GM12873 (cell line): Measurements from ENCODE around the gene RIC3.

ENCODE experiments used
- TF ChIP-seq, protein P1 (sequence below): IDR thresholded peaks from 2 replicates; pipeline ENCODE4 v1.5.1; 2012; ENCODE audit warnings: low read depth, mild to moderate bottlenecking, moderate library complexity, low read length, control low read depth; ENCODE audit not compliant: insufficient read depth; ENCODE audit errors: missing control alignments

Gene RIC3

DNA sequence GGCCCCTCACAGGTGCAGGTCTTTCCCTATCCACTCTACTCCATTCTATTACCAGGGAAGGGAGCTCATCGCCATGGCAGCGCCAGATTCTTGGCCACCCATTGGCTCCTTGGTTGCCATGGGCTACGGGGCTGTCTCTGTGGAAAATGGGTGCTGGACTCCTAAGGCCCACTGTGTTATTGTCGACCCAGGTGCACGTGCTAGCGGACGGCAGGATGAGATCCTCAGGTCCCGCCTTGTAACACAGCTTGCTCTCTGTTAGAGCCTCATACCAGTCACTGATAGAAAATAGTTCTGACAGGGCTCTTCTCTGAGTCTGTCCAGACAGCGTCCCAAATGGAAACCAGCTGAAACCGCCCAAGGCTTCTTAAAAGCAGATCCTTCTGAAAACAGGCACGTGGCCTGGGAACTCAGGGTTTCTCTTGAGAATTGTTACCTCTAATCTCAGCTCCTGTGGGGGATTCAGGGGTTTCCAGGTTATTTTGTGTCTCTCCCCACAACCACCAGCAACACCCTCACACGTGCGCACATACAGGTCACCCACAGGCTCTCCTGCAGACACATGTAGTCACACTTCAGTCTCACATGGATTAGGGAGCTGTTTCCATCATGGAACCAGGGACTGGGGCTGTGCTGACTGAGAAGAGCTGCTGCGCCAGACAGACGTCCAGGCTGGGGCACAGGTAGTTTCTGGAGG is 86.3 kb downstream of the RIC3 start:
- TF ChIP-seq, protein P1, sequence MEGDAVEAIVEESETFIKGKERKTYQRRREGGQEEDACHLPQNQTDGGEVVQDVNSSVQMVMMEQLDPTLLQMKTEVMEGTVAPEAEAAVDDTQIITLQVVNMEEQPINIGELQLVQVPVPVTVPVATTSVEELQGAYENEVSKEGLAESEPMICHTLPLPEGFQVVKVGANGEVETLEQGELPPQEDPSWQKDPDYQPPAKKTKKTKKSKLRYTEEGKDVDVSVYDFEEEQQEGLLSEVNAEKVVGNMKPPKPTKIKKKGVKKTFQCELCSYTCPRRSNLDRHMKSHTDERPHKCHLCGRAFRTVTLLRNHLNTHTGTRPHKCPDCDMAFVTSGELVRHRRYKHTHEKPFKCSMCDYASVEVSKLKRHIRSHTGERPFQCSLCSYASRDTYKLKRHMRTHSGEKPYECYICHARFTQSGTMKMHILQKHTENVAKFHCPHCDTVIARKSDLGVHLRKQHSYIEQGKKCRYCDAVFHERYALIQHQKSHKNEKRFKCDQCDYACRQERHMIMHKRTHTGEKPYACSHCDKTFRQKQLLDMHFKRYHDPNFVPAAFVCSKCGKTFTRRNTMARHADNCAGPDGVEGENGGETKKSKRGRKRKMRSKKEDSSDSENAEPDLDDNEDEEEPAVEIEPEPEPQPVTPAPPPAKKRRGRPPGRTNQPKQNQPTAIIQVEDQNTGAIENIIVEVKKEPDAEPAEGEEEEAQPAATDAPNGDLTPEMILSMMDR, result no peak

DNA sequence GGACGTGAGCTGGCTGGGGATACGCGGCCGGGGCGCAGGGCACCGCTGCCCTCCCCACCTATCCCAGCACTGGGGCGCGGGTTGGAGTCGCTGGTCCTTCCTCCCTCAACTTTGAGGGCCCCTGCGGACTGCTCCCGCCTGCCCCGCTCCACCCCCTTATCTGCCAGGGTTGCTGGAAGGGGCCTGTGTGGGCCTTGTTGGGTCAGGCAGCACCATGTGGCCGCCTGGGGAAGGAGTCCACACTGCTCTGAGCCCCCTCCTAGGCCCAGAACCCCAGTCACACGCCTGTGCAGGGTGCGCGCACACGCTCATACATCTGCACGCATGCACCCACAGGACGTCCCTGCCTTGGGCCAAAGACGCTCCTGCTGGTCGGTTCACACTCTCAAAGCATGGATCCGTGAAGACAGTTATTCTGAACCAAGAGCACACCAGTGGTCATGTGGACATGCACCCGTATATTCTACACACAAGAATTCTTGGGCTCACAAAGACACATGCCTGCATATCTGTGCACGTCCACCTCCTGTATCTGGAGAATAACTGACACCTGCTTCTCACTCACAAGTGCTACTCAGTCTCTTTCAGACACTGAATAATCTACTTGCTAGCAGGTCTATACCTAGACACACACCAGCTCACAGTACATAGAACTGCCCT is 87.1 kb downstream of the RIC3 start:
- TF ChIP-seq, protein P1, result no peak

DNA sequence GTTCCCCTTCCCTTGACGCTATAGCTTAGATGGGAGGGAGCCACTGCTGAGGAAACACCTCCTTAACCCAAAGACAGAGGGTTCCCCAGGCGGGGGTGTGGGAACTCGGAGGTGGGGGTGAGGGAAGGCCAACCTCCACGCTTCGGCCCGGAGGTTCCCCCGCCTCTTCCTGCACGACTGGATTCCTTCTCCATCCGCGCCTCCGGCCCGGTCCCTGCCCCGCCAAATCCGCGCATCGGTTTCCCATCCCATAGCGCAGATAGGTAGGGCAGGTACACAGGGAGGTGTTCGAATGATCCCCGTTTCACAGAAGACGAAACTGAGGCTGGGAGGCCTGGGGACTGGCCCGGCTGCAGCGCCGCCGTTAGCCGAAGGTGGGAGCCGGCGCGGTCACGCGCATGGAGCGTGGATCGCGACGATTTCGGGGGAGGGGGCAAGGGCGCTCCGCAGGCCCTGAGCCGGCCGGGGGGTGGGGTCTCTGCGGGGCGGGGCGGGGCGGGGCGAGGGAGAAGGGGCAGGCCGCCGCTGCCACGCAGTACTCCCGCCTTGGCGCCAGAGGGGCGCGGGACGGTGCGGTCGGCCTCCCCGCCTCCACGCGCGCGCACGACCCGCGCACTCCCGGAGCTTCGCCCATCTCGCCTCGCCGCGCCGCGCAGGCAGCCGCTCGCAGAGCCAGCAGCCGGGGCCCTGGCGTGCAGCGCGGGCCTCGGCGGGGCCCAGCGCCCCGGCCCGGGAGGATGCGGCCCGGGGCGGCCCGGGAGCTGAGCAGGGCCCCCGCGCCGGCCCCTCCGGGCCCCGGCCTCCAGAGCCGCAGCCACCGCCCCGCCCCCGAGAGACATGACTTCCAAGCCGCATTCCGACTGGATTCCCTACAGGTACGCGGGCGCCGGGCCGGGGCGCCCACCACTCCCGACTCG is 87.9 kb downstream of the RIC3 start, which contains the start of gene TUB:
TSS of gene TUB (plus strand) at position 538 of the 917 bp plus-strand sequence. CDS start at position 838, 300 bp downstream.
- TF ChIP-seq, protein P1, result no peak

DNA sequence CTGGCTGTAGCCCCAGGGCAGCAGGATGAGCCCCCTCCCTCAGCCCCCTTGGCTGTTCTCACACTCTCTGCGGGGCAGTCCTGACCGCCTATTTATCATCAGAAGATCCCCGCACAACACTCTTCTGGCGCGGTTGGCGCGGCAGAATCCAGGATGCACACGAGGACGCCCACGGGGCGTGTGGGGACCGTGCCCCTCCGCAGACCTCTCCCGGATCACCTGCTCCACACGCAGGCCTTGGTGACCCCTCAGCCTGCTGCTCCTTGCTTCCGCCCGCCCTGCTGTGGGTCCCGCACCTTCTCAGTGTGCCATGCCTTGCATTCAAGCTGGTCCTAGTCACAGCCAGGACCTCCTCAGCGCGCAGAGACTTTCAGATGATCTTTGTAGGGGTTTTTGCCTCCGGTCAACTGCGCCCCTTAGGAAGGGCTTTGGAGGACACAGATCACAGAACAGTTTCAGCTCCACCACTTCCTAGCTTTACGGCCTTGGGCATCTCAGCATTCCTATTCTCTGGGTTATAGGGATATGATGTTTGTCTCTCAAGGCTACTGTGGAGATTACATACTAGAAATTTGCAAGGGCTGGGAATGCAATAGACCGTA is 88.7 kb downstream of the RIC3 start:
- TF ChIP-seq, protein P1, result no peak

DNA sequence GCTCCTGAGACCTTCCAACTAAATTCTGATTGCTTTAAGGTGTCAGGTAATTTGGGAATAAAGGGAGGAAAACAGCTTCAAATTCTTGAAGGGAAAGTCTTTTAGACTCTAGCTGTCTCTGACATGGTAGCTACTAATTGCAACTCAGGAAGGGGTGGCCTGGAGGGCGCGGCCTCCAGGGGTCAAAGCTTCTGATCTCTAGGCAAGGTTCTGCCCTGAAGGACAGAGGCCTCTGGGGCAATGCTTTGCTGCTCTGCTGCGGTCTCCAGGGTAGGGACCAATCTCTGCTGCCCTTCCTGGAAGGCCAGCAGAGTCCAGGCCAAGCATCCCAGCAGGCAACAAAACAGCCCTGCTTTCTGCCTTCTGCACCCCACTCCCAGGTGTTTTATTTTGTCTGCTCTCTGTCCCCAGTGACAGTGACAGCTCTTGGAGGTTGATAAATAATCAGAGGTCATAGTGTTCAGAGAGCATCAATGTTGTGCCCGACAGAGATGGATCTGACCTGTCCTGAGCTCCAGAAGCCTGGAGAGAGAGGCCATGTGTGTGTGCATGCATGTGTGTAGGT is 89.6 kb downstream of the RIC3 start:
- TF ChIP-seq, protein P1, result no peak

DNA sequence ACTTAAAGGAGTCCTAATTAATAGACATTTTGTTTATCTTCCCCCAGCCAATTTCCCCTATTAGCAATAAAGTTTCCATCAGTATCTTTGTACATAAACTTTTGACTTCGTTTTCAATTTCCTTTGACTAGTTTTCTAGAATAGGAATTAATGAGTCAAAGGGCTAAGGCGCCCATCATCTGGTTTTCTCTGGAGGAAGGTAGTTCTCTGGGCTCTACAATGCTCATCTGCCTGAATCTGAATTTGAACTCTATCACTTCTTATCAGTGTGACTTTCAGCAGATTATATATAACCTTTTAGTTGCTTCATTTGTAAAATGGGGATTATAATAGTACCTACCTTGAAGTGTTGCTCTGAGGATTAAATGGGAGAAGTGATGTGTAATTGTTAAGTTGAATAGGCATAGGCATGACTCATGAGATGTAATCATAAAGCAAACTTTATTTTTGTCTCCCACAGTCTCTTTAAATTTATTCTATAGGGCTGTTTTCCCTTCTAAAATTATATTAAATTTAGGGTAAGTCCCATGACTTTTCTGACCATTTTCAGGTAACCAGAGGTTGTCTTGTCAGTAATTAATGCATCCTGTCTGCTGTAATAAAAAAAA is 93.6 kb downstream of the RIC3 start:
- TF ChIP-seq, protein P1, result no peak
